GM12874 (cell line): ENCODE measurements around the gene FKBP4.

Experiments used
- CTCF ChIP-seq: IDR thresholded peaks from 2 replicates; pipeline ENCODE4 v1.5.1; 2011; ENCODE audit warnings: low read depth, mild to moderate bottlenecking, control low read depth, low read length, moderate library complexity; ENCODE audit not compliant: insufficient read depth

FKBP4 gene

GRCh38 chr12:2794736-2795289, at the start of gene FKBP4:
Gene FKBP4, plus strand, starts transcription at chr12:2794970. Its CDS starts 170 bp downstream, at chr12:2795140.
- TF ChIP-seq CTCF, result 0 out of 2 replicates have a peak, but pooled peaks have one; percentile 1

- no peak for TF ChIP-seq CTCF
Observed at GRCh38 chr12:2745655-2746054, 49.1 kb upstream of the FKBP4 start.

- no peak for TF ChIP-seq CTCF
Observed at GRCh38 chr12:2749580-2749979, 45.2 kb upstream of the FKBP4 start.

GRCh38 chr12:2750185-2750584, 44.6 kb upstream of the FKBP4 start:
- no peak for TF ChIP-seq CTCF

GRCh38 chr12:2751230-2751629, 43.5 kb upstream of the FKBP4 start:
- TF ChIP-seq CTCF, result no peak

- no peak for TF ChIP-seq CTCF
Observed at GRCh38 chr12:2751686-2752085, 43.1 kb upstream of the FKBP4 start.

GRCh38 chr12:2752676-2753371, 41.9 kb upstream of the FKBP4 start:
- TF ChIP-seq CTCF, result no peak
